Measurements from ENCODE around the gene GTF2IRD1.
A peak's percentile ranks its signal among the peaks of the same experiment; 100 is the strongest.

GTF2IRD1 gene

DNA sequence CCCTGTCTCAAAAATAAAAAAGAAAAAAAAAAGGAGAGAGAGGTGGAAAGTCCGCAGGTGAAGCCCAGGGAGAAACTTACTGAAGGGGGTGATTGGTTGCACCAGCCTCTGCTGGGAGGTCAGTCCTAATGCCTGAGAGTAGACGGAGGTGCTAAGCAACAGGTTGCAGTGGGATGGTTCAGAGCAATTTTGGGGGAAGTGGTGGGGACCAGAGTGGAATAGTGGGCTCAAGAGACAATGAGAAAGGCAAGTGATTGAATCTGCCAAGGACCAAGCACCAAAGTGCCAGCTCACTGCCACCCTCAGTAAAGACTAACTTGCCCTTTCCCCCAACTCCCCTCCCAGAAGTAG lies 113.6 kb downstream of the GTF2IRD1 start:
- no peak for DNase-seq (ENCODE audit: low read depth, low spot score)

DNA sequence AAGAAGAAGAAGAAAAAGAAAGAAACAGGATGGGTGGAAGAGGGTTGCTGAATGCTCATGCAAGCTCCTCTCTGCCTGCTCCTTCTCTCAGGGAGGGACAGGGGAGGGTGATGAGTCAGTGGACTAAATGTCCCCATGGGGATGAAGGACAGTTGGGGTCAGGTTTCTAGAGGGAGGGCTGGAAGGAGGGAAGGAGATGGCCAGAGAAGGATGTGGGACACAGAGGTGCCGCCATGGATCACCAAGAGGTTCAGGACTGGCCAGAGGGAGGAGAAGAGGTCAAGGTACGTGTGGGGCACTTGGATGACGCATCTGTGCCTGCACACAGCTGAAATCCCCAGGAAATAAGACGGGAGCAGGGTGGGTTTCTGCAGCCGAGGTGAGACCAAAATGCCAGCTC lies 115.0 kb downstream of the GTF2IRD1 start:
- DNase-seq (ENCODE audit: low read depth, low spot score): no peak

DNA sequence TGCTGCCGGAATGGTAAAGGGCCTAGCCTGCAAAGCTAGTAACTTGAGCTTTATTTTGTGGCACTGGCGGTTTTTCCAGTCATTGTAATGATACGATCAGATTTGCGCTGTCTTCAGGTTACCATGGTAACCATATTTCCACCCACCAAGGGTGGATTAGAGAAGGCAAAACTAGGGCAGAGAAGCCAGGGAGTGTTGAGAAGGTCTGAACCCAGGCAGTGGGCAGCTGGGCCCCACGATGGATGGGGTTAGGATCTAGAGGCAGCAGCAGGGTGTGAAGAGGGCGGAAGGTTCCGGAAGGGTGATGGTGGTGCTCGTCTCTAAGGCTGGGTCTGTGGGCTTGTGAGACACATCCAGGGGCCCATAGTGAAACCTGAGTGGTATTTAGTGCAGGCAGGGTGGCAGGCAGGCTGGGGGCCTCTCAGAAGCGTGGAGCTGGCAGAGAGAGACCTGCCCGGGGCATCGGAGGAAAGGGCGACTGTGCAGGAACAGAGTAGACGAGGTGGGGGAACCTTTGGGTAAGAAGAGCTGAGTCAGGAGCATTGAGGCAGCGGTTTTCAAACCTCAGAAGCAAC lies 115.9 kb downstream of the GTF2IRD1 start:
- DNase-seq (ENCODE audit: low read depth, low spot score): no peak

DNA sequence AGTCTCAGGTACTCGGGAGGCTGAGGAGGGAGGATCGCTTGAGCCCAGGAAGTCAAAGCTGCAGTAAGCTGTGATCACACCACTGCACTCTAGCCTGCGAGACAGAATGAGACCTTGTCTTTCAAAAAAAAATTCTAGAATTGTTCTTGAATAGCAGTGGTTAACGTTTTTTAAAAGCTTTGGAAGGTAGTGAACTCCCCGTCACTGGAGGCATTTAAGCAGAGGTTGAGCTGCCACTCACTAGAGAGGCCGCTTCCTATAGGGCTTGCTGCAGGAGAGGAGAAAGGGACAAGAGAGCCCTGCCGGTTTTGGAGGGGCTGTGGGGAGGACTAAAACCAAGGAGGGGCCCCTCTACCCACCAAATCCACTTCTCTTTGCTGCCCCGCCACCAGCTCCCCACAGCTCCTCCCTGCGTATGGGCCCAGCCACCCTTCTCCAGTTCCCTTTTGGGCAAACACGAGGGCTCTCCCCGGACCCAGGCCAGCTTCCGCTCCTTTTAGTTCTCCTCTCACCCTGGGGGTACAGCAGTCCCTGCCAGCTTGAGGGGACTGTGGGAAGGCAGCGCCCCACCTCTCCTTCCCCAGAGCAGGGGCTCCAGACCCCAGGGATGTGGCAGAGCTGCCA lies 116.9 kb downstream of the GTF2IRD1 start:
- DNase-seq (ENCODE audit: low read depth, low spot score): no peak

DNA sequence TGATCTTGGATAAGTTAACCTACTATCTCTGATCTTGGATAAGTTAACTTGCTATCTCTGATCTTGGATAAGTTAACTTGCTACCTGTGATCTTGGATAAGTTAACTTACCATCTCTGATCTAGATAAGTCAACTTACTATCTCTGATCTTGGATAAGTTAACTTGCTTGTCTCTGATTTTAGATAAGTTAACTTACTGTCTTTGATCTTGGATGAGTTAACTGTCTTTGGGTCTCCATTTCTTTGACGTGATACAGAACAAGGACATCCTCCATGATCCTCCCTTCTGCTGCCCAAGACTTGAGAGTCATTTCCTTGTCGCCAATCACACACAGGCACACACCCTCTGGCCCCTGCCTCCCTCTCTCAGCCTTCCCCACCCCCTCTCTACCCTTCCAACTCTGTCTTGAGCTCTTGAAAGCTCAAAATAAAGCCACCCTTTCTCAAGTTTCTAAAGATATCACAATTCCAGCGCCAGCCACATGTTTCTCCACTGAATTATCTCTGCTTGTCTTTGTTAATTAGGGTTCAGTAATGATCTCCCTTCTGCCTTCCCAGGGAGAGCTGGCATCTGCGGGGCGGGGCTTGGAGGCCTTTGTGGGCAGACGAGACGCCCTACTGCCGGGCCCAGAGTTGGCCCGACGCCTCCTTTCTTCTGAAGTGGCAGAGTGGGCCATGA lies 118.7 kb downstream of the GTF2IRD1 start:
- DNase-seq (ENCODE audit: low read depth, low spot score): no peak

DNA sequence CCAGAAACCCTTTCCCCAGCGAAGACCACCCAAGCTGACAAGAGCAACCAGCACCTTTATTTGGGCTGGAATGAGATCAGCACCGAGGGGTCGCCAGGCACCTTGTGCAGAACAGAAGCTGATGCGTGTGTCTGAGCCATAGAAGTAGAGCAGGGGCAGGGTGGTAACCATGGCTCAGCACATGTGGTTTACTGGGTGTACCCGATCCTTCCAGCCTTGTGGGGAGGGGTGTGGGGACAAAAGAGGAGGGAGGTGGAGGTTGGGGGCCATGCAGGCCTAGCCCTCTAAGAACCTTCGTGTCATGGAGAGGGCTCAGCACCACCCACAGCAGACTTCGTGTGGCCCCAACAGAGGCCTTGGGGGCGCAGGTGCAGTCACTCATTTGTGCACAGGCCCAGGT lies 119.8 kb downstream of the GTF2IRD1 start:
- DNase-seq (ENCODE audit: low read depth, low spot score): no peak

DNA sequence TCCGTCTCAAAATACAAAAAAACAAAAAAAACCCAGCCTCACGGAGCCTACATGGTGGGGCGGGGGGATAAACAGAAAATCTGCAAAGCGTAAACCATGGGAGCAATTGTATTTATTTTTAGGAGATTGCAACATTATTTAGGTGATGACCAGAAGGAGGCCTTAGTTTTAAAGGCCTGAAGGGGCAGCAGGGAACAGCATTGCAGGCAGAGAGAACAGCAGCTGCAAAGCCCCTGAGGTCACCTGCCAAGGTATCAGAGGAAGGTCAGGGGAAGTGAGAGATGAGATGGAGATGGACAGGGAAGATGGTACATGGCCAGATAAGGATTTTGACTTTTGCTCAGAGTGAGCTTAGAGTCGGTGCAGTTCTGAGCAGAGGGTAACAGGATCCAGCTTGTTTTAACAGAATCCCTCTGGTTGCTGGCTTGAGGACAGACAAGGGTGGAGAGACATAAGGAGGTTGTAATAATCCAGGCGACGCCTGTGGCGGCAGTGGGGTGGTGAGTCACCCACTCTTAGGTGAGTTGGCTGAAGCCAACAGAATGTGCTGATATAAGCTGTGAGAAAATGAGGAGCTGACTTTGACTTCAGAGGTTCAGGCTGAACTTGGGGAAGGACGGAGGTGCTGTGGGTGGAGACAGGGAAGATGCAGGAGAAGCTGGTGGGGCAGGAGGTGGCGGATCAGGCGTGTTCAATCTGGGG lies 121.5 kb downstream of the GTF2IRD1 start:
- DNase-seq (ENCODE audit: low read depth, low spot score): no peak

DNA sequence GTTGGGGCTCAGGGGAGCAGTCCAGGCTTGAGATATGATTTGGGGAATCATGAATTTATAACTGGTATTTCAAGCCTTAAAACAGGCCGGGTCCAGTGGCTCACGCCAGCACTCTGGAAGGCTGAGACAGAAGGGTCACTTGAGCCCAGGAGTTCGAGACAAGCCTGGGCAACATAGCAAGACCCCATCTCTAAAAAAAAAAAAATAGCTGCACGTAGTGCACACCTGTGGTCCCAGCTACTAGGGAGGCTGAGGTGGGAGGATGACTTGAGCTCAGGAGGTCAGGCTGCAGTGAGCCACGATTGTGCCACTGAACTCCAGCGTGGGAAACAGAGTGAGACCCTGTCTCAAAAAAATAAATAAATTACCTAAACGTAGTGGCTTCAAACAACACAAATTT lies 122.1 kb downstream of the GTF2IRD1 start:
- DNase-seq (ENCODE audit: low read depth, low spot score): no peak

DNA sequence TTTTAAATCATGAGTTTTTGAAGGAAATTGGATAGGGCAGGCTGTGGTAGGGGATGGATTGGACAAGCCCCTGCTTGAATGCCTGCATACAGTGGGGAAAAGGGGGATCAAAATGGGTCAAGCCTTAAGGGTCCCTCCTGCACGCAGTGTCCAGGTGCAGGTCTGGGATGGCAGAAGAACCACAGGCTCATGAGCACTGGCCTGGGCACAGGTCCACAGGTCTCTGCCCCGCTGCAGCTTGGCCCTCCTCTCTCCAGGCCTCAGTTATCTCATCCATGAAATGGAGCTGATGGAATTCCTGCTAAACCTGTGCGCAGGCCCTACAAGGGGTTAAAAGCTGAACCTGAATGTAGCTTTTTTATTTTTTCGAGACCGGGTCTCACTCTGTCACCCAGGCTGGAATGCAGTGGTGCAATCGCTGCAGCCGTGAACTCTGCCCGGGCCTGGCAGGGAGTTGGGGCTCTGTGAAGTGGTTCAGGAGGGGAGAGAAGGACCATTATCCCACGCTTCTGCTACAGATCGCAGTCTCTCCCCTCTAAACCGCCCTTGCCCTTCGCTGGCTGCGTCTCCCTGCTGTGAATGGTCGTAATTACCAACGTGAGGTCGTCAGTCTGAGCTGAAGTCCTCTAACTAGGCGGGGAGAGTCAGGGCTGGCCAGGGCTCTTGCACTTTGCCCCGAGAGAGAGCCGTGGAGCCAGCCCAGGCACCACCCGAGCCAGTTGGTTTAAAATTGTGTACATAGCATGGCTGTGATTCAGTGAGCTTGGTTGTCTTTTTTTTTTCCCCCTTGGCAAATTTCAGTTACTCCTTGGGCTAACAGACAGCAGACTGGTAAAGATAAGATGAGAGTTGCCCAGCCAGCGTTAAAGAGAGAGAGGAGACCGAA lies 126.3 kb downstream of the GTF2IRD1 start:
- DNase-seq (ENCODE audit: low read depth, low spot score): no peak

DNA sequence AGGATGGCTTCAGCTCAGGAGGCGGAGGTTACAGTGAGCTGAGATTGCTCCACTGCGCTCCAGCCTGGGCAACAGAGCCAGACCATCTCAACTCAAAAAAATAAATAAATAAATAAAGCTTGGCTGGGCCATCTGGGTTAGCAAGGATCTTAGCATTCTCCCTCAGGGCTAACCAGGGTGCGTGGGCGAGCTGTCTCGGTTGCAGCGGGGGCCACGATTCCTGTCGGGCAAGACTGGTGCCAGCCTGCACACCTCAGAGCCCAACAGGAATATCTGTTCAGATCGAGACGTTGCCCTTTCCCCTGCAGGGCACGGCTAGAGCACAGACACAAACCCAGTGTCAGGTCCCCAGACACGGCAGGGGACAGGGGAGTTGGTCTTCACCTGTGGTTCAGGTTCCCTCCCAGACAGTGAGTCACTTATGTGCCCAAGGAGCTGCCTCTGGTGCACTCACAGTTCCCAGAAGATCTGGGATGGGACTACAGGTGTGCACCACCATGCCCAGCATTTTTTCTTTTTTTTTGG lies 128.3 kb downstream of the GTF2IRD1 start:
- no peak for DNase-seq (ENCODE audit: low read depth, low spot score)

DNA sequence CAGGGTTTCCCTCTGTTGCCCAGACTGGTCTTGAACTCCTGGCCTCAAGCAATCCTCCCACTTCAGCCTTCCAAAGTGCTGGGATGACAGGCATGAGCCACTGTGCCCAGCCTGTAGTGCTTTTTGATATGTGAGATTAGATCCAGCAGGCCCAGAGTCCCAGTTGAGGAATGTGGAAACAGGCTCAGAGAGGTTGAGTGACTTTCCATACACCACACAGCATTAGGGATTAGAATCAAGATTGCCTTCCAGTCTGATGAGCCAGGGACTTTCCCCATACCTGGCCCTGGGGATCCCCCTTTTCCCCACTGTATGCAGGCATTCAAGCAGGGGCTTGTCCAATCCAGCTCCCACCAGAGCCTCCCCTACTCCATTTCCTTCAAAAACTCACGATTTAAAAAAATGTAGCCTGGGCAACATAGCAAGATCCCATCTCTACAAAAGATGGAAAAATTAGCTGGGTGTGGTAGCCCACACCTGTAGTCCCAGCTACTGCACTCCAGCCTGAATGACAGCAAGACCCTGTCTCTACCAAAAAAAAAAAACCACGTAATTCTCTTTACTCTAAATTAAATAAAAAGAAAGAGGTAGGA lies 128.8 kb downstream of the GTF2IRD1 start:
- DNase-seq (ENCODE audit: low read depth, low spot score): no peak

DNA sequence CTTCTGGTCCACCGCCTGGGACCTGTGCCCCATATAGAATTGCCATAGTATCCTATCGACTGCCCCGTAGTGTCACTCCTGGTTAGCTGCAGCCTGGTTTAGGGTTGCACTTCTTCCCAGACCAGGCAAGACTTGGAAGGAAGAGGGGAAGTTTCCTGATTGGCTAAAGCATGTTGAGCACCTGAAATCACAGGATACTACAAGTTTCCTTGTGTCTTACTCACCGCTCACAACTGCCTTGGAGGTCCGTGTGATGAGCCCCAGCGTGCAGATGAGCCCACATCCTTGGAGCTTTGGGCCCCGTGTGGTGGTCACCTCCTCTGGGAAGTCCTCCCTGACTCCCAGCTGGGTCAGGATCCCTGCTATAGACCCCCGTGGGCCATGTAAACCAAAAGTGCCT lies 129.9 kb downstream of the GTF2IRD1 start:
- DNase-seq (ENCODE audit: low read depth, low spot score): no peak

DNA sequence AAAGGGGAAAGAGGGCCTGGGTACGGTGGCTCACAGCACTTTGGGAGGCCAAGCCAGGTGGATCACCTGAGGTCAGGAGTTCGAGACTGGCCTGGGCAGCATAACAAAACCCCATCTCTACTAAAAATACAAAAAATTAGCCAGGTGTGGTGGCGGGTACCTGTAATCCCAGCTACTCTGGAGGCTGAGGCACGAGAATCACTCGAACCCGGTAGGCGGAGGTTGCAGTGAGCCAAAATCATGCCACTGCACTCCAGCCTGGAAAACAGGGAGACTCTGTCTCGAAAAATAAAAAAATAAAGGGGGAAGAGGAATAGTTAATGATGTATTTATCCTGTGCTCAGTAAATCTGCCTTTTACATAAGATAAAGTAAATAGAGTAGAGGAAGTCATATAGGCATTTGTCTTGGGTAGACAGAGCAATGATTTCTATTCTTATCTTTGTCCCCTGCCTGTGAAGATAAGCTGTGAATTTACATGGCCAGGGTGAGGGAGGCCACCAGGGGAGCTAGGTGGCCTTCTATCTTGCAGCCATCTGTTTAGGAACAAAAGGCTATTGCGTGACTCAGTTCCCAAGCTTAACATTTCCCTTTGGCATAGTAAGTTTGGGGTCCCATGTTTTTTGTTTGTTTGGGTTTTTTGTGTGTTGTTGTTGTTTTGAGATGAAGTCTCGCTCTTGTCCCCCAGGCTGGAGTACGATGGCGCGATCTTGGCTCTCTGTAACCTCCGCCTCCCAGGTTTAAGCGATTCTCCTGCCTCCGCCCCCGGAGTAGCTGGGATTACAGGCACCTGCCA lies 130.7 kb downstream of the GTF2IRD1 start:
- DNase-seq (ENCODE audit: low read depth, low spot score): no peak

DNA sequence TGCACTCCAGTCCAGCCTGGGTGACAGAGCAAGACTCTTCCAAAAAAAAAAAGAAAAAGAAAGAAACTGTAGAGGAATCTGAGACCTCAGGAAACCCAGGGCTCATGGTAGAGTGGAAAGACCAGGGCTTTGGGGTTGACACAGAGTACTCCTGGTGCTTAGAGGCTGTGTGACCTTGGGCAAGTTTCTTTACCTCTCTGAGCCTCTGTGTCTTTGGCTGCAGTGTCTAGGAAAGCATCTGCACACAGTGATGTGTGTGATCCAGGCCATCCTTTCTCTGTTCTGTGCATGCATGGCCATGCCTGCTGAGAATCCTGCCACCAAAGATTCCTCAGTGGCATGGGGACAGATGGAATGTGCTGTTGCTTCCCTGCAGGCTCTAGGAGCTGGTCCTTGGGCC lies 132.1 kb downstream of the GTF2IRD1 start:
- DNase-seq (ENCODE audit: low read depth, low spot score): no peak

DNA sequence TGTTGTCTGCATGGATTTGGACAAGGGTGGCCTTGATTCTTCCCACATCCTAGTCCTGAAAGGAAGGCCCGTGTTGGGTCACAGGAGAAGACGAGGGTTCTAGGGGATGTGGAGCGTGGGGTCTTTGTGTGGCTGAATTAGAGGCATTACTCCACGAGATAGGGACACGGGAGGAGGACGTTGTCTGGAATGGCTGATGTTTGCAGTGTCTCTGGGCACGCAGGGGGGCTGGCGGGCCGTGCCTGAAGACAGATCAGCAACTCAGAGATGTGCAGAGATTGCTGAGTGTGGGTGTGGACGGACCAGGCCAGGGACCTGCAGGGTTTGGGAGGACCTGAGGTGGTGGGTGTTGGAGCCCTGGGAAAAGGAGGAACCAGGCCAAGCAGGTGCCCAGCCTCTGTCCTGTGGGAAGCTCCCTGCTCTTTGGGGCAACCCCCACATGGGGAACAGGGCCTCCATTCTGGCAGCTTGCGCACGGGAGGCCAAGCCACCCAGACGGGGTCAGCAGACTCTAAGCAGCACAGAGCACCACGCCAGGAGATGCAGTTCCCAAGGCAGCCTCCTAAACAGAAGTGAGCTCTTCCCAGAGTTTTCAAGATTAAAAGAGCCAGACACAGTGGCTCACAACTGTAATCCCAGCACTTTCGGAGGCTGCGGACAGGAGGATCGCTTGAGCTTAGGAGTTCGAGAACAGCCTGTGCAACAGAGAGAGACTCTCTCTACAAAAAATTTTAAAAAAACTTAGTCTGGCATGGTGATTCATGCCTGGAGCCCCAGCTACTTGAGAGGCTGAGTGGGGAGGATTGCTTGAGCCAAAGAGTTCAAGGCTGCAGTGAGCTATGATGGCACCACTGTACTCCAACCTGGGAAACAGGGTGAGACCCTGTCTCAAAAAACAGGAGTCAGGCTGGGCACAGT lies 132.8 kb downstream of the GTF2IRD1 start:
- no peak for DNase-seq (ENCODE audit: low read depth, low spot score)

DNA sequence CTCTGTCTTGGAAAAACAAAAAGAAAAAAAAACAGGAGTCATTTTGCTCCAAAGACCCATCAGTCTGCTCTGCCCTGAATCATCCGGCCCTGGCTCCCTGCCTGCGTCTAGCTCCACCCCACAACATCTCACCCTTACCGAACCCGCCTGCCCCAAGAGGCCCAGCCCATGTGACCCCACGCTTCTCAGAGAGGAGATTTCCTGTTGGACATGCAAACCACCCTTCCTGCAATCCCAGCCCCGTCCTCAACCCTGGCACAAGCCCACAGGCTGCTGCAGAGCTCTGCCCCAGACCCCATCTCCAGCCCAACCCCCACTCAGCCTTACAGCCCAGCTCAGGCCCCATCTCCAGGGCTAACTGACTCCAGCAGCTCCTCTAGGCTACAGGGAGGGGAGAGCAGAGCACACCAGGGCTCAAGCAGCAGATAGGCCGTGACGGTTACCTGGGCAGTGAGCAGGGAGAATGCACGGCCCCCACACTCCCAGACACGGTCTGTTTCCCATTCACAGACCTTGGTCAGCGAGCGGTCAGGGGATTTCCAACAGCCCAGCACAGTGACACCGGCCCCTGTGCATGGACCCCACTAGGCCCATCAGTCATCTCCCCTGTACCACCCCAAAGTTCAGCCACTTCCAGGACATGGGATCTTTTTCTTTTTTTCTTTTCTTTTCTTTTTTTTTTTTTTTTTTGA lies 133.9 kb downstream of the GTF2IRD1 start:
- peak; percentile 77 for DNase-seq (ENCODE audit: low read depth, low spot score)

DNA sequence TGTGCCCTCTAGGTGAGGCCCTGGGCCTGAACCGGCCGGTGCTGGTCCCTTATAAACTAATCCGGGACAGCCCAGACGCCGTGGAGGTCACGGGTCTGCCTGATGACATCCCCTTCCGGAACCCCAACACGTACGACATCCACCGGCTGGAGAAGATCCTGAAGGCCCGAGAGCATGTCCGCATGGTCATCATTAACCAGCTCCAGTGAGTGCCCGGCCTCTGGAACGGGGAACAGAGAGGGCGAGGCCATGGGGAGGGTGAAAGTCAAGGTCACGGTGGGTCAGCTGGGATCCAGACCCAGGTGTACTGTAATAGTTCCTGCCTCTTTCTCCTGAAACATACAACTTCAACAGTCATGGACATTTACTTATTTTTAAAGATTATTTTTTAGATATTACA lies 137.1 kb downstream of the GTF2IRD1 start:
- DNase-seq (ENCODE audit: low read depth, low spot score): no peak

DNA sequence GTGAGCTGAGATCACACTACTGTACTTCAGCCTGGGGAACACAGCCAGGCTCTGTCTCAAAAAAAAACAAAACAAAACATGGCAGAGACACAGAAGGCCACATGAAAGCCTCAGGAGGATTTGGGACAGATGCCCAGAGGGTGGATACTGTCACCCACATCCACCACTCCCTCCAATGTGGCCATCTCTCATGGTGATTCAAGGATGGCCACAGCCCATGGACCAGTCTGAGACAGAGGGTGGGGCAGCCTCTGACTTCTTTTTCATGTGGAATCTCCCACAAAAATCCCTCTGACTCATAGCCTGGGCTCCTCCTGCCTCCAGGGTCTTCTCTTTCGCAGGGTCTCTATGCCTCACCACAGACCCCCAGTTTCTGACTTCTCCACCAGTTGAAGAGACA lies 144.9 kb downstream of the GTF2IRD1 start:
- DNase-seq (ENCODE audit: low read depth, low spot score): no peak

DNA sequence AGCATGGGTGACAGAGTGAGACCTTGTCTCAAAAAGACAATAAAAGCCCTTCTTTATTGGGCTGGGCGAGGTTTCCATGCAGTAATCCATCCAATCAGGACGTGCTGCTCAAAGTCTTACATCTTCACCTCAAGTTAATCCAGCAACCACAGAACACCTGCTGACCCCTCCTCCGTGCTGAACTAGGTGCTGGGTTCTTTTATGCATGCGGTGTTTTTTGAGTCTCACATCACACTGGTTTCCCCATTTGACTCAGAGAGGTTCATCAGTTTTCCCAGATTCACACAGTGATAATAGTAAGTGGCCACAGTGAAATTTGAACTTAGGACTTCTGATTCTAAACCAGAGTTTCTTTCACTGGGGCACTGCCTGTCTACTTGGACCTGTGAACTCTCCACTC lies 145.5 kb downstream of the GTF2IRD1 start:
- DNase-seq (ENCODE audit: low read depth, low spot score): no peak
